ENCODE data around the gene CRX. TPM values are rescaled to one million over a fixed set of nuclear protein-coding genes. Genes with fewer than 3 reads are reported as not detected.

Gene CRX
- total and polyA plus RNA-seq, 2 donors (not counting 3 experiments of a cell fraction or from before 2014, with no cell fraction given) = not detected

- H3K79me2 ChIP-seq (ENCODE audit: control insufficient read depth, insufficient read depth, low read length) = no peaks in the 10 kb centered on the region
- no peak for FAIRE-seq
- TF ChIP-seq POLR2A (IDR thresholded peaks at IDR 0.05; ENCODE audit: low read depth, low read length) (no peak), FOS (IDR thresholded peaks at IDR 0.05; ENCODE audit: borderline replicate concordance, insufficient read depth, low read length) (no peak), GATA2 (IDR thresholded peaks at IDR 0.05; ENCODE audit: insufficient read depth, insufficient read length, low read depth, low read length) (no peak), POLR2AphosphoS5 (IDR thresholded peaks at IDR 0.05; ENCODE audit: insufficient read depth, low read depth, low read length) (no peak), CTCF (IDR thresholded peaks at IDR 0.05; ENCODE audit: extremely low read depth in 1 of 2, insufficient read depth in 1 of 2, low read depth in 1 of 2, low read length in 2 of 2) (no peak), JUN (IDR thresholded peaks at IDR 0.05; ENCODE audit: borderline replicate concordance, insufficient read depth, insufficient read length, low read depth) (no peak), MAX (IDR thresholded peaks at IDR 0.05; ENCODE audit: insufficient read depth, insufficient read length) (no peak), EZH2 (IDR thresholded peaks at IDR 0.05; ENCODE audit: borderline replicate concordance, low read depth, low read length, severe bottlenecking) (no peak), MYC (IDR thresholded peaks at IDR 0.05; ENCODE audit: low read depth, low read length) (no peak)
- no peaks in the 10 kb centered on the region for H3K9me1 ChIP-seq (replicated peaks; ENCODE audit: control insufficient read depth, extremely low read depth, insufficient read depth, low read length)
- no peaks in the 10 kb centered on the region for H3K9me3 ChIP-seq (replicated peaks; ENCODE audit: control insufficient read depth, insufficient read depth, low read length)
- H3K4me2 ChIP-seq (ENCODE audit: insufficient read depth, low read length) = no peak overlapping the region
- no peaks in the 10 kb centered on the region for H3K36me3 ChIP-seq (ENCODE audit: control insufficient read depth in 2 of 2, extremely low read depth in 1 of 2, insufficient read depth in 2 of 2, low read length in 2 of 2)
- no peak overlapping the region for H2AFZ ChIP-seq (ENCODE audit: low read depth, low read length)
- BruUV-seq (replicated peaks) = no TSS peak
- no peak for DNase-seq (ENCODE audit: low read depth, low spot score)
- H4K20me1 ChIP-seq (replicated peaks; ENCODE audit: control insufficient read depth, extremely low read depth, insufficient read depth, low read length) = no peaks in the 10 kb centered on the region
- H3K9ac ChIP-seq (replicated peaks; ENCODE audit: extremely low read depth, insufficient read depth, low read length) = no peak overlapping the region
- intact Hi-C loops (cut with micrococcal nuclease) = no loop called here
- dilution Hi-C loops (cut with MboI; ENCODE audit: extremely low pct_ligation_motif_present, low sequenced_read_pairs) = no loop called here
- no peak overlapping the region for H3K27ac ChIP-seq (ENCODE audit: insufficient read depth, low read depth, low read length)
- no peaks in the 10 kb centered on the region for H3K4me1 ChIP-seq (ENCODE audit: control insufficient read depth, extremely low read depth, insufficient read depth, low read length)
- no peaks in the 10 kb centered on the region for H3K27me3 ChIP-seq (ENCODE audit: control insufficient read depth in 2 of 2, insufficient read depth in 2 of 2, low read length in 2 of 2)
- ChIA-PET POLR2A (no interaction called here), CTCF (interaction anchor here (1.4 kb wide), 1 partner anchor 14 kb away, joined by 4 read pairs; no protein-coding TSS in a partner anchor)
- H3K4me3 ChIP-seq (replicated peaks in 1 of 3; ENCODE audit: insufficient read depth in 1 of 3, low read depth in 1 of 3, low read length in 3 of 3) = no peak overlapping the region
Measured at GRCh38 chr19:47882890-47883289, 61.2 kb downstream of the CRX start.
